Measurements from ENCODE around the gene SASS6.

SASS6 gene

GRCh38 chr1:100038660-100039287 lies 94.0 kb downstream of the SASS6 start:
- Histone ChIP-seq H2AFZ (ENCODE audit: low read length) (peak overlapping the region; percentile 98; the same call in 1 of the 2 replicates), H3F3A (ENCODE audit: low read depth) (0 out of 2 replicates have a peak, but pooled peaks cover 4% of the 10 kb centered on the region)

GRCh38 chr1:100037927-100038659 lies 94.6 kb downstream of the SASS6 start:
- H2AFZ ChIP-seq (ENCODE audit: low read length), result peak overlapping the region; percentile 98
- peaks cover 54% of the 10 kb centered on the region for H3K4me1 ChIP-seq (ENCODE audit: insufficient read depth, low read length, poor library complexity, severe bottlenecking)
- peak overlapping the region; percentile 99 for H3K4me2 ChIP-seq (ENCODE audit: low read depth, low read length, poor library complexity, severe bottlenecking)
- H3K9ac ChIP-seq (ENCODE audit: low read depth, low read length, poor library complexity, severe bottlenecking), result peak overlapping the region; percentile 97
- no peaks in the 10 kb centered on the region for H3K36me3 ChIP-seq (ENCODE audit: insufficient read depth, low read length)
- 0 out of 2 replicates have a peak, but pooled peaks cover 4% of the 10 kb centered on the region for H3F3A ChIP-seq (ENCODE audit: low read depth)
- peak overlapping the region; percentile 100 for H3K4me3 ChIP-seq (ENCODE audit: low read length, poor library complexity, severe bottlenecking)
- H3K9me2 ChIP-seq (replicated peaks; ENCODE audit: low read depth, low read length), result no peaks in the 10 kb centered on the region
- H3K9me3 ChIP-seq (ENCODE audit: insufficient read depth, low read depth, low read length), result no peaks in the 10 kb centered on the region
- H3K79me2 ChIP-seq (ENCODE audit: insufficient read depth, low read length), result peaks cover 74% of the 10 kb centered on the region
- H3K27me3 ChIP-seq (ENCODE audit: insufficient read depth, low read length, poor library complexity, severe bottlenecking), result no peaks in the 10 kb centered on the region
- peaks cover 44% of the 10 kb centered on the region for H4K20me1 ChIP-seq (ENCODE audit: insufficient read depth, low read length, poor library complexity, severe bottlenecking)
- no peak for TF ChIP-seq EZH2phosphoT487 (IDR thresholded peaks at IDR 0.05; ENCODE audit: borderline replicate concordance)
- no peak for TF ChIP-seq CTCF (conservative IDR thresholded peaks at IDR 0.05; ENCODE audit: low read length)

More at GRCh38 chr1:100038660-100039287, 94.0 kb downstream of the SASS6 start:
- Histone ChIP-seq H4K20me1 (ENCODE audit: insufficient read depth, low read length, poor library complexity, severe bottlenecking) (peaks cover 51% of the 10 kb centered on the region), H3K36me3 (ENCODE audit: insufficient read depth, low read length) (no peaks in the 10 kb centered on the region), H3K9ac (ENCODE audit: low read depth, low read length, poor library complexity, severe bottlenecking) (peak overlapping the region; percentile 97), H3K4me2 (ENCODE audit: low read depth, low read length, poor library complexity, severe bottlenecking) (peak overlapping the region; percentile 83), H3K4me3 (ENCODE audit: low read length, poor library complexity, severe bottlenecking) (peak overlapping the region; percentile 100), H3K9me3 (ENCODE audit: insufficient read depth, low read depth, low read length) (no peaks in the 10 kb centered on the region), H3K9me2 (replicated peaks; ENCODE audit: low read depth, low read length) (no peaks in the 10 kb centered on the region), H3K27me3 (ENCODE audit: insufficient read depth, low read length, poor library complexity, severe bottlenecking) (no peaks in the 10 kb centered on the region), H3K4me1 (ENCODE audit: insufficient read depth, low read length, poor library complexity, severe bottlenecking) (peaks cover 58% of the 10 kb centered on the region), H3K79me2 (ENCODE audit: insufficient read depth, low read length) (peaks cover 81% of the 10 kb centered on the region)
- TF ChIP-seq EZH2phosphoT487 (IDR thresholded peaks at IDR 0.05; ENCODE audit: borderline replicate concordance) (no peak), CTCF (conservative IDR thresholded peaks at IDR 0.05; ENCODE audit: low read length) (no peak)

GRCh38 chr1:100037656-100037926 lies 95.1 kb downstream of the SASS6 start:
- Histone ChIP-seq H3K36me3 (ENCODE audit: insufficient read depth, low read length) (no peaks in the 10 kb centered on the region), H4K20me1 (ENCODE audit: insufficient read depth, low read length, poor library complexity, severe bottlenecking) (peaks cover 39% of the 10 kb centered on the region), H3K4me2 (ENCODE audit: low read depth, low read length, poor library complexity, severe bottlenecking) (peak overlapping the region; percentile 99), H3K4me1 (ENCODE audit: insufficient read depth, low read length, poor library complexity, severe bottlenecking) (peaks cover 49% of the 10 kb centered on the region), H3K9me2 (replicated peaks; ENCODE audit: low read depth, low read length) (no peaks in the 10 kb centered on the region), H3K4me3 (ENCODE audit: low read length, poor library complexity, severe bottlenecking) (peak overlapping the region; percentile 100), H3K9ac (ENCODE audit: low read depth, low read length, poor library complexity, severe bottlenecking) (peak overlapping the region; percentile 97), H3K9me3 (ENCODE audit: insufficient read depth, low read depth, low read length) (no peaks in the 10 kb centered on the region), H3K27me3 (ENCODE audit: insufficient read depth, low read length, poor library complexity, severe bottlenecking) (no peaks in the 10 kb centered on the region), H3F3A (ENCODE audit: low read depth) (0 out of 2 replicates have a peak, but pooled peaks cover 4% of the 10 kb centered on the region), H2AFZ (ENCODE audit: low read length) (peak overlapping the region; percentile 98), H3K79me2 (ENCODE audit: insufficient read depth, low read length) (peaks cover 69% of the 10 kb centered on the region)
- TF ChIP-seq EZH2phosphoT487 (IDR thresholded peaks at IDR 0.05; ENCODE audit: borderline replicate concordance) (no peak), CTCF (conservative IDR thresholded peaks at IDR 0.05; ENCODE audit: low read length) (no peak)
